Panc1 (cell line): ENCODE measurements around the gene BORCS8.

Source experiments
- POLR2AphosphoS5 ChIP-seq: IDR thresholded peaks from 2 replicates; pipeline ENCODE4 v1.6.1; 2012; ENCODE audit warnings: mild to moderate bottlenecking, low read depth, low read length, moderate library complexity
- SIN3A ChIP-seq: IDR thresholded peaks from 2 replicates; pipeline ENCODE4 v1.6.1; 2012; ENCODE audit warnings: low read depth, mild to moderate bottlenecking, low read length, moderate library complexity, borderline replicate concordance; ENCODE audit not compliant: insufficient read depth
- TCF7L2 ChIP-seq: IDR thresholded peaks from 2 replicates; pipeline ENCODE4 v1.6.1; 2011; ENCODE audit warnings: mild to moderate bottlenecking, low read depth, low read length, inconsistent platforms
- TF ChIP-seq, protein P1 (sequence below): fragments of 450-650 bp; IDR thresholded peaks from 2 replicates; pipeline ENCODE4 v1.5.1; 2017; ENCODE audit warnings: mild to moderate bottlenecking
- TF ChIP-seq, protein P2 (sequence below), 2 experiments: IDR thresholded peaks; 2 replicates each; pipeline ENCODE4 v1.6.1; 2011 to 2012; ENCODE audit warnings: low read depth in 2 of 2, control low read depth in 1 of 2, low read length in 1 of 2, mild to moderate bottlenecking in 1 of 2, moderate library complexity in 1 of 2; ENCODE audit not compliant: insufficient read depth in 1 of 2

DNA sequence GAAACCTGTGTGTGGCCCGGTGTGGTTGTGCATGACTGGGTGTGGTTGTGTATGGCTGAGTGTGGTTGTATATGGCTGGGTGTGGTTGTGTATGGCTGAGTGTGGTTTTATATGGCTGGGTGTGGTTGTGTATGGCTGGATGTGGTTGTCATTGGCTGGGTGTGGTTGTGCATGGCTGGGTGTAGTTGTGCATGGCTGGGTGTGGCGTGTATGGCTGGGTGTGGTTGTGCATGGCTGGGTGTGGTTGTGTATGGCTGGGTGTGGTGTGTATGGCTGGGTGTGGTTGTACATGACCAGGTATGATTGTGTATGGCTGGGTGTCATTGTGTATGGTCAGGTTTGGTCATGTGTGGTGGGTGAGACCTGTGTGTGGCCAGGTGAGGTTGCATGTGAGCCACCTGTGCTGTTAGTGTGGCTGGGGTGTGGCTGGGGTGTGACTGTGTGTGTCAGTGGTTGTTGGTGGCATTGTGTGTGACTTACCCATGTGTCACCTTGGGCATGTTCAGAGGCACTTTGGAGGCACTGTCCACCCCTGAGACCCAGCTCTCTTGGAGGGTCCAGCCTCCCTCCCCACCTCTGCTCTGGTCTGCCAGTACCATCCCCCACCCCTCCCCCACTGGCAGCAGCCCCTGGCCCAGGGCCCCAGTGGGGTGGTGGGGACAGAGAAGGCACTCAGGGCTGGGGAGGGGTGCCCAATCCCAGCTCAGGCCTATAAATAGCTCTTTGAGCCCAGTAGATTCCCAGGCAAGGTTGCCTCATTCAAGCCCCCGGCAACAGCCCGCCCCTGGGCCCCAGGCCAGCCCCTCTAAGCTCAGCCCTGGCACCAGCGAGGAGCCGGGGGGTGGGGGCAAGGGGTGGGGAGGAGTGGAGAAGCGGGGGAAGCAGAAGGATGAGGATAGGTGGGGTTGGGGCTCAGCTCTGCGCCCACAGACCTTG is 16.0 kb upstream of the BORCS8 start:
- TF ChIP-seq, protein P1, sequence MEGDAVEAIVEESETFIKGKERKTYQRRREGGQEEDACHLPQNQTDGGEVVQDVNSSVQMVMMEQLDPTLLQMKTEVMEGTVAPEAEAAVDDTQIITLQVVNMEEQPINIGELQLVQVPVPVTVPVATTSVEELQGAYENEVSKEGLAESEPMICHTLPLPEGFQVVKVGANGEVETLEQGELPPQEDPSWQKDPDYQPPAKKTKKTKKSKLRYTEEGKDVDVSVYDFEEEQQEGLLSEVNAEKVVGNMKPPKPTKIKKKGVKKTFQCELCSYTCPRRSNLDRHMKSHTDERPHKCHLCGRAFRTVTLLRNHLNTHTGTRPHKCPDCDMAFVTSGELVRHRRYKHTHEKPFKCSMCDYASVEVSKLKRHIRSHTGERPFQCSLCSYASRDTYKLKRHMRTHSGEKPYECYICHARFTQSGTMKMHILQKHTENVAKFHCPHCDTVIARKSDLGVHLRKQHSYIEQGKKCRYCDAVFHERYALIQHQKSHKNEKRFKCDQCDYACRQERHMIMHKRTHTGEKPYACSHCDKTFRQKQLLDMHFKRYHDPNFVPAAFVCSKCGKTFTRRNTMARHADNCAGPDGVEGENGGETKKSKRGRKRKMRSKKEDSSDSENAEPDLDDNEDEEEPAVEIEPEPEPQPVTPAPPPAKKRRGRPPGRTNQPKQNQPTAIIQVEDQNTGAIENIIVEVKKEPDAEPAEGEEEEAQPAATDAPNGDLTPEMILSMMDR = no peak
- TF ChIP-seq SIN3A (no peak), POLR2AphosphoS5 (no peak), TCF7L2 (no peak)
- TF ChIP-seq, protein P2, sequence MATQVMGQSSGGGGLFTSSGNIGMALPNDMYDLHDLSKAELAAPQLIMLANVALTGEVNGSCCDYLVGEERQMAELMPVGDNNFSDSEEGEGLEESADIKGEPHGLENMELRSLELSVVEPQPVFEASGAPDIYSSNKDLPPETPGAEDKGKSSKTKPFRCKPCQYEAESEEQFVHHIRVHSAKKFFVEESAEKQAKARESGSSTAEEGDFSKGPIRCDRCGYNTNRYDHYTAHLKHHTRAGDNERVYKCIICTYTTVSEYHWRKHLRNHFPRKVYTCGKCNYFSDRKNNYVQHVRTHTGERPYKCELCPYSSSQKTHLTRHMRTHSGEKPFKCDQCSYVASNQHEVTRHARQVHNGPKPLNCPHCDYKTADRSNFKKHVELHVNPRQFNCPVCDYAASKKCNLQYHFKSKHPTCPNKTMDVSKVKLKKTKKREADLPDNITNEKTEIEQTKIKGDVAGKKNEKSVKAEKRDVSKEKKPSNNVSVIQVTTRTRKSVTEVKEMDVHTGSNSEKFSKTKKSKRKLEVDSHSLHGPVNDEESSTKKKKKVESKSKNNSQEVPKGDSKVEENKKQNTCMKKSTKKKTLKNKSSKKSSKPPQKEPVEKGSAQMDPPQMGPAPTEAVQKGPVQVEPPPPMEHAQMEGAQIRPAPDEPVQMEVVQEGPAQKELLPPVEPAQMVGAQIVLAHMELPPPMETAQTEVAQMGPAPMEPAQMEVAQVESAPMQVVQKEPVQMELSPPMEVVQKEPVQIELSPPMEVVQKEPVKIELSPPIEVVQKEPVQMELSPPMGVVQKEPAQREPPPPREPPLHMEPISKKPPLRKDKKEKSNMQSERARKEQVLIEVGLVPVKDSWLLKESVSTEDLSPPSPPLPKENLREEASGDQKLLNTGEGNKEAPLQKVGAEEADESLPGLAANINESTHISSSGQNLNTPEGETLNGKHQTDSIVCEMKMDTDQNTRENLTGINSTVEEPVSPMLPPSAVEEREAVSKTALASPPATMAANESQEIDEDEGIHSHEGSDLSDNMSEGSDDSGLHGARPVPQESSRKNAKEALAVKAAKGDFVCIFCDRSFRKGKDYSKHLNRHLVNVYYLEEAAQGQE (IDR thresholded peaks at IDR 0.05; ENCODE audit: insufficient read depth in 1 of 2, low read depth in 2 of 2, low read length in 1 of 2) = no peak
